NOMO-1 (cell line): ENCODE measurements around the gene NOTUM.
"Not testable (repeated sequence)": the region's sequence is repeated elsewhere in the genome, so short reads cannot be mapped to it uniquely, and the experiment has no call there.

Experiments used
- DNase-seq, 2 experiments: peaks; one replicate each; lab custom pipeline; 2025; ENCODE audit not compliant: unreplicated experiment in 2 of 2; lab: John Stamatoyannopoulos, UW

Gene NOTUM

GRCh38 chr17:81996757-81997441 lies 35.9 kb upstream of the NOTUM start:
- DNase-seq: no peak

- DNase-seq: no peak
These were observed 35.3 kb upstream of the NOTUM start for GRCh38 chr17:81996232-81996756.

- no peak for DNase-seq
These were observed 34.7 kb upstream of the NOTUM start for GRCh38 chr17:81995463-81996231.

GRCh38 chr17:81994593-81995462 lies 33.8 kb upstream of the NOTUM start:
- no peak for DNase-seq

- no peak for DNase-seq
These were observed 33.0 kb upstream of the NOTUM start for GRCh38 chr17:81993729-81994592.

- no peak for DNase-seq
These were observed 31.5 kb upstream of the NOTUM start for GRCh38 chr17:81992306-81993102.

GRCh38 chr17:81991684-81992305 lies 30.8 kb upstream of the NOTUM start:
- DNase-seq: no peak

GRCh38 chr17:81990836-81991683 lies 30.1 kb upstream of the NOTUM start:
- no peak for DNase-seq

- DNase-seq: no peak
These were observed 26.3 kb upstream of the NOTUM start for GRCh38 chr17:81987161-81987770.

GRCh38 chr17:81986606-81987005 lies 25.6 kb upstream of the NOTUM start:
- DNase-seq: no peak

- no peak for DNase-seq
These were observed 23.9 kb upstream of the NOTUM start for GRCh38 chr17:81984773-81985410.

- peak in 1 of 2 experiments; percentile 9 for DNase-seq
These were observed 22.8 kb upstream of the NOTUM start for GRCh38 chr17:81983639-81984373.

GRCh38 chr17:81983011-81983638 lies 22.1 kb upstream of the NOTUM start:
- DNase-seq: no peak

GRCh38 chr17:81981511-81981910 lies 20.5 kb upstream of the NOTUM start:
- not testable (repeated sequence) for DNase-seq

- DNase-seq: no peak
These were observed 19.8 kb upstream of the NOTUM start for GRCh38 chr17:81980707-81981343.
